Right atrium auricular region (tissue), 2 donors: ENCODE measurements around the gene CDH13. TPM values are rescaled to one million over a fixed set of nuclear protein-coding genes. Genes with fewer than 3 reads are reported as not detected.

Source experiments
- DNase-seq: peaks from one replicate; pipeline ENCODE4 v3.0.0-alpha.2; 2019; ENCODE audit warnings: low spot score
- H3K27ac ChIP-seq, 2 donors: fragments of 200-600 bp; sonication (generic); 1 replicate in 1 of 2; 2 replicates in 1 of 2; pipeline ENCODE4 v1.5.1; 2016 to 2019
- H3K27me3 ChIP-seq, 2 donors: fragments of 200-600 bp; sonication (generic); one replicate each; pipeline versions ENCODE4 v1.5.1 to v1.6.0; 2017 to 2019
- H3K36me3 ChIP-seq: fragments of 200-600 bp; sonication (generic); one replicate; pipeline ENCODE4 v1.5.1; 2016
- H3K4me1 ChIP-seq, 2 donors: fragments of 200-600 bp; sonication (generic); one replicate each; pipeline versions ENCODE4 v1.5.1 to v1.6.0; 2017 to 2019
- H3K4me3 ChIP-seq, 2 donors: fragments of 200-600 bp; sonication (generic); 1 replicate in 1 of 2; 2 replicates in 1 of 2; pipeline ENCODE4 v1.5.1; 2017 to 2019; ENCODE audit warnings: mild to moderate bottlenecking in 1 of 2, moderate library complexity in 1 of 2
- H3K9me3 ChIP-seq, 2 donors: fragments of 200-600 bp; sonication (generic); one replicate each; pipeline ENCODE4 v1.5.1; 2019
- total RNA-seq, 2 donors: library from RNA; depleted of rRNA; stranded (reverse); fragments of >200 nt; gene quantifications; one replicate each; pipeline ENCODE4 v1.1.0, GENCODE V29; 2016
- TF ChIP-seq, protein P1 (sequence below), 2 donors: fragments of 200-600 bp; sonication (generic); IDR thresholded peaks; one replicate each; pipeline ENCODE4 v1.5.1; 2019; ENCODE audit warnings: antibody characterized with exemption in 2 of 2

CDH13 gene
- total RNA-seq, 2 donors from 2014 or later: 75.4 to 85.9 TPM

DNA sequence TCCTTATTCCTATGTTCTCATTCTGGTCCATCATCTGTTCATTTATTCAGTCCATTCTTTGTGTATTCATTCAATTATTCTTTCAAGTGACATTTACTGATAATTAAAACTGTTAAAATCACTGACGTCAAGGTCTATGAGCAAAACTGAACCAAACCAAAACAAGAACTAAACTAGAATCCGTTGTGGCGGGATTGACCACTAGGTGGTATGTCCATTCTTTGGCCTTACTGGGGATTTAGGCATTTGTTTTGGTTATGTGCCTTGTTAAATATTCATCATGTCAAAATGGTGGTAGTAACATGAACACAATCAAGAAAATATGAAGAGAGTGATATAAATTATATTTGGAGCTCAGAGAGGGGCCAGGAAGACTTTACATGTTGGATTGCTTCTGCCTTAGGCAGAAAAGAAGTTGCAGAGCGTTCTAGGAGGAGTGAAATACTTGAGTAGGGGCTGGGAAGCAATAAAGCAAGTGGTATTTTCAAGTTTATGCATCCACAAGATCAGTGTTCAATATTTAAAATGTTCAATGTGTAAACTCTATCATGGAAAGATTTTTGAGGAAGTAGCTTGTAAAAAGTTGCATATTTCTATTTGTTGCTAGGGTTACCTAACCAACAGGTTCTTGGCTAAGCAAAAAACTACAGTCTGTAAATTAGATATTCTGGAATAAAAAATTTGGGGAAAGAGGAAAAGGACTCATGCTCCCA is 129.0 kb downstream of the CDH13 start:
- no peaks in the 10 kb centered on the region for H3K27me3 ChIP-seq
- DNase-seq: no peak
- no peak overlapping the region for H3K4me3 ChIP-seq
- TF ChIP-seq, protein P1, sequence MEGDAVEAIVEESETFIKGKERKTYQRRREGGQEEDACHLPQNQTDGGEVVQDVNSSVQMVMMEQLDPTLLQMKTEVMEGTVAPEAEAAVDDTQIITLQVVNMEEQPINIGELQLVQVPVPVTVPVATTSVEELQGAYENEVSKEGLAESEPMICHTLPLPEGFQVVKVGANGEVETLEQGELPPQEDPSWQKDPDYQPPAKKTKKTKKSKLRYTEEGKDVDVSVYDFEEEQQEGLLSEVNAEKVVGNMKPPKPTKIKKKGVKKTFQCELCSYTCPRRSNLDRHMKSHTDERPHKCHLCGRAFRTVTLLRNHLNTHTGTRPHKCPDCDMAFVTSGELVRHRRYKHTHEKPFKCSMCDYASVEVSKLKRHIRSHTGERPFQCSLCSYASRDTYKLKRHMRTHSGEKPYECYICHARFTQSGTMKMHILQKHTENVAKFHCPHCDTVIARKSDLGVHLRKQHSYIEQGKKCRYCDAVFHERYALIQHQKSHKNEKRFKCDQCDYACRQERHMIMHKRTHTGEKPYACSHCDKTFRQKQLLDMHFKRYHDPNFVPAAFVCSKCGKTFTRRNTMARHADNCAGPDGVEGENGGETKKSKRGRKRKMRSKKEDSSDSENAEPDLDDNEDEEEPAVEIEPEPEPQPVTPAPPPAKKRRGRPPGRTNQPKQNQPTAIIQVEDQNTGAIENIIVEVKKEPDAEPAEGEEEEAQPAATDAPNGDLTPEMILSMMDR (IDR thresholded peaks at IDR 0.05): no peak
- no peaks in the 10 kb centered on the region for H3K9me3 ChIP-seq
- H3K36me3 ChIP-seq: no peaks in the 10 kb centered on the region
- H3K27ac ChIP-seq: peak overlapping the region in 1 of 2 donors; percentile 40
- peaks cover 0 to 25% of the 10 kb centered on the region in 2 donors for H3K4me1 ChIP-seq

DNA sequence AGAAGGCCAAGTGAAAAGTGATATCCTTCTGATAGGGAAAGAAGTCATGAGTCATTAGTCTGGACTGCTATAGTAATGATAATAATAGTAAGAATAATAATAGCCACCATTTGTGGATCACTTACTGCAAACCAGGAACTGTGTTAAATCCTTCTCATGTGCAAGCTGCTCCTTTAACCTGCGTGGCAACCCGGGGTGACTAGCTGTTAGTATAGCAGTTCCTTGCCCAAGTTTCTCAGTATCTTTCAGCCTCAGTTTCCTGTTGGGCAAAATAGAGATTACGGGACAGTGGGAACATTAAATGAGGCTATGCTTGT is 129.5 kb downstream of the CDH13 start:
- Histone ChIP-seq H3K36me3 (no peaks in the 10 kb centered on the region), H3K4me1 (peaks cover 0 to 29% of the 10 kb centered on the region in 2 donors), H3K27ac (peak overlapping the region in 1 of 2 donors; percentile 40), H3K27me3 (no peaks in the 10 kb centered on the region), H3K4me3 (no peak overlapping the region), H3K9me3 (no peaks in the 10 kb centered on the region)
- DNase-seq: no peak
- TF ChIP-seq, protein P1 (IDR thresholded peaks at IDR 0.05): no peak

DNA sequence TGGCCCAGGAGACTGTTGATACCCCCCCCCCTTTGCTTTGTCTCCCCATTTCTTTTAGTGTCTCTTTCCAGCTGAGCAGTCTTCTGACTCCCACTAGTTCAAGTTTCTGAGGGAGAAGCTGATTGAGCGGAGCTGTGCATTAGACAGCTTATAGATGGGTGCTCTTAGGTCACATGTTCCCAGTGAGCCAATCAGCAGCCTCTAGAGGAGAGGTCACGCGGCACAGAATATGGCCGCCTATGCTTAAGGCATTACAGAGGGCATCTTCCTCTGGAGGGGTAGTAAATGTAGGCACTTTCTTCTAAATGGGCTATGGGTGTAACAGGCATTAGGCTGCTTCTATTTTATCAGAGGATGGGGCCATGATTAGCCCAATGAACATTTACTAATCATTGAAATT is 131.6 kb downstream of the CDH13 start:
- DNase-seq: no peak
- Histone ChIP-seq H3K27me3 (no peaks in the 10 kb centered on the region), H3K36me3 (no peaks in the 10 kb centered on the region), H3K4me3 (no peak overlapping the region), H3K27ac (no peak overlapping the region), H3K4me1 (peaks cover 0 to 42% of the 10 kb centered on the region in 2 donors), H3K9me3 (no peaks in the 10 kb centered on the region)
- TF ChIP-seq, protein P1 (IDR thresholded peaks at IDR 0.05): no peak

DNA sequence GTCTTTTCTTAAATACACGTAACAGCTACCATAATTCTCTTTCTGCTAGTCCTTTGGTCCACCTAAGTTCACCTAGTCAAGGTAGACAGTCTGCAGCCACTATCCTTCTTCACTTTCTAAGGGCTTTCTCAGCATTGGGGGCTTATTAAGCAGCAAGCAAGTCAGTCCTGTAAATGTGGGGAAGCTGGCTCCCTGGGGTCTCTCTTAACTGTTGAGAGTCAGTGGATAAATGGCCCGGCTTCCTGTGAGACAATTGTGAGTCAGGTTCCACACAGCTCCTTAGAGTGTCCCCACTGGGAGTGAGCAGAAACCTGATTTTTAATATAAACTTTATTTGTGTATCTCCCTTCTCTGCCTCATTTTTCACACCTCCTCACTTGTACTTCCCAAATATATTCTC is 132.1 kb downstream of the CDH13 start:
- H3K27ac ChIP-seq: no peak overlapping the region
- H3K4me3 ChIP-seq: no peak overlapping the region
- no peaks in the 10 kb centered on the region for H3K36me3 ChIP-seq
- TF ChIP-seq, protein P1 (IDR thresholded peaks at IDR 0.05): no peak
- H3K9me3 ChIP-seq: no peaks in the 10 kb centered on the region
- peaks cover 0 to 42% of the 10 kb centered on the region in 2 donors for H3K4me1 ChIP-seq
- DNase-seq: no peak
- H3K27me3 ChIP-seq: no peaks in the 10 kb centered on the region

DNA sequence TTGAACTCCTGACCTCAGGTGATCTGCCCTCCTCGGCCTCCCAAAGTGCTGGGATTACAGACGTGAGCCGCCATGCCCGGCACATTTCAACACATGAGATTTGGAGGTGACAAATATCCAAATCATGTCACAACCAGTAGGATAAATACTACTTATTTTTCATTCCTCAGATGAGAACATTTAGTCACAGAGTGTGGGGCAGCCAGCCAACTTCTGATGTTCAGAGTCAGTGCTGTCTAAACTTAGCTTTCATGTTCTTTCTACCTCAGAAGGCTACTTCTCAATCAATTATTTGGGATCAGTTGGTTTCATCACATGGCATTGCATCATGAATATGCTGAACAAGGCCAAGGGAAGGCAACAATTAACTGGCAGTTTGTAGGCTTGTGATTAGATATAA is 134.5 kb downstream of the CDH13 start:
- Histone ChIP-seq H3K27me3 (no peaks in the 10 kb centered on the region), H3K9me3 (no peaks in the 10 kb centered on the region), H3K4me1 (peaks cover 0 to 36% of the 10 kb centered on the region in 2 donors), H3K4me3 (no peak overlapping the region), H3K36me3 (no peaks in the 10 kb centered on the region), H3K27ac (peak overlapping the region; percentile 54 to 79)
- DNase-seq: peak; percentile 94
- TF ChIP-seq, protein P1 (IDR thresholded peaks at IDR 0.05): no peak

DNA sequence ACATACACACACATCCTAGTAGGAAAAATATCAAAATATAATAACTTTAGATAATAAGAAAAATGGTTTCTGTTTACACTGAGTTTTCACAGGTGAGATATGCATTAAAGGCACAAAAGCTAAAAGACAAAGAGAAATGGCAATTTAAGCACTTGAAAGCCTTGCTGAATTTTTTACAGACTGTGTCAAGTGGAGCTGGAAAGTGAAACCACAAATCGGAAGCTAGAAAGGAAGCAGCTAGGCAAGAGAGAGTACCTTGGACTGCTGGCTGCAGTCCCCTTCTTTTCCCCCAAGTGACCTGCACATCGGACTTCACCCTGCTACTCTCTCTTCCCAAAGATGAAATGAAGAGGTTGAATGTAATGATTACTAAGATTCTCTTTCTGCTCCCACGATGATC is 135.1 kb downstream of the CDH13 start:
- Histone ChIP-seq H3K9me3 (no peaks in the 10 kb centered on the region), H3K36me3 (no peaks in the 10 kb centered on the region), H3K27ac (peak overlapping the region; percentile 54 to 79), H3K4me3 (peak overlapping the region; percentile 2 to 8), H3K4me1 (peaks cover 0 to 29% of the 10 kb centered on the region in 2 donors), H3K27me3 (no peaks in the 10 kb centered on the region)
- TF ChIP-seq, protein P1 (IDR thresholded peaks at IDR 0.05): no peak
- DNase-seq: no peak
